Measurements from ENCODE around the gene KCNE2.
"Not testable (repeated sequence)": the region's sequence is repeated elsewhere in the genome, so short reads cannot be mapped to it uniquely, and the experiment has no call there.

The KCNE2 gene

DNA sequence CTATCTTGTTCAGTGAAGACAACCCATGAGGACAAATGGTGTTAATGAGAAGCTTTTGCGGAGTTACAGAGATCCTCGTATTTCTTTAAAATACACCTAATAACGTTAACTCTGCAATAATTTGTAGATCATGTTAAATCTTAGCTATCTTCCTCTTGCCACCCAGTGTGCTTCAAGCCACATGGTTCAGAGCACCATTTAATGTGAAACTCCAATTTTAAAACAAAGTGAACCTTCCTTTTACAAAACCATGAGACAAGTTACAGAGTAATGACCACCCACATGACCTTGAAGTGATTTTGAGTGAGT lies 1.7 kb upstream of the KCNE2 start:
- DNase-seq (ENCODE audit: insufficient read length, low spot score), result no peak
- no peak for FAIRE-seq
- TF ChIP-seq, protein P1, sequence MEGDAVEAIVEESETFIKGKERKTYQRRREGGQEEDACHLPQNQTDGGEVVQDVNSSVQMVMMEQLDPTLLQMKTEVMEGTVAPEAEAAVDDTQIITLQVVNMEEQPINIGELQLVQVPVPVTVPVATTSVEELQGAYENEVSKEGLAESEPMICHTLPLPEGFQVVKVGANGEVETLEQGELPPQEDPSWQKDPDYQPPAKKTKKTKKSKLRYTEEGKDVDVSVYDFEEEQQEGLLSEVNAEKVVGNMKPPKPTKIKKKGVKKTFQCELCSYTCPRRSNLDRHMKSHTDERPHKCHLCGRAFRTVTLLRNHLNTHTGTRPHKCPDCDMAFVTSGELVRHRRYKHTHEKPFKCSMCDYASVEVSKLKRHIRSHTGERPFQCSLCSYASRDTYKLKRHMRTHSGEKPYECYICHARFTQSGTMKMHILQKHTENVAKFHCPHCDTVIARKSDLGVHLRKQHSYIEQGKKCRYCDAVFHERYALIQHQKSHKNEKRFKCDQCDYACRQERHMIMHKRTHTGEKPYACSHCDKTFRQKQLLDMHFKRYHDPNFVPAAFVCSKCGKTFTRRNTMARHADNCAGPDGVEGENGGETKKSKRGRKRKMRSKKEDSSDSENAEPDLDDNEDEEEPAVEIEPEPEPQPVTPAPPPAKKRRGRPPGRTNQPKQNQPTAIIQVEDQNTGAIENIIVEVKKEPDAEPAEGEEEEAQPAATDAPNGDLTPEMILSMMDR (IDR thresholded peaks at IDR 0.05; ENCODE audit: insufficient read depth, missing control alignments), result no peak

DNA sequence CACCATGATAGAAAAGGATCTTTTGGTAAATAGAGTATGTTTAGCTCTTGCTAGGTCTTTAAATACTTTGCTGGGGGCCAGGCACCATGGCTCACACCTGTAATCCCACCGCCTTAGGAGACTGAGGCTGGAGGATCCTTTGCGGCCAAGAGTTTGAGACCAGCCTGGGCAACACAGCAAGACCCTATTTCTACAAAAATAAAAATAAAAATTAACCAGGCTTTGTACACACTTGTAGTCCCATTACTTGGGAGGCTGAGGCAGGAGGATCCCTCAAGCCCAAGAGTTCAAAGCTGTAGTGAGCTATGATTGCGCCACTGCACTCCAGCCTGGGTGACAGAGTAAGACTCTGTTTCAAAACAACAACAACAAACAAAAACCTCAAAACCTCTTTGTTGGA lies 1.1 kb upstream of the KCNE2 start:
- TF ChIP-seq, protein P1 (IDR thresholded peaks at IDR 0.05; ENCODE audit: insufficient read depth, missing control alignments), result no peak
- no peak for FAIRE-seq
- DNase-seq (ENCODE audit: insufficient read length, low spot score), result no peak

DNA sequence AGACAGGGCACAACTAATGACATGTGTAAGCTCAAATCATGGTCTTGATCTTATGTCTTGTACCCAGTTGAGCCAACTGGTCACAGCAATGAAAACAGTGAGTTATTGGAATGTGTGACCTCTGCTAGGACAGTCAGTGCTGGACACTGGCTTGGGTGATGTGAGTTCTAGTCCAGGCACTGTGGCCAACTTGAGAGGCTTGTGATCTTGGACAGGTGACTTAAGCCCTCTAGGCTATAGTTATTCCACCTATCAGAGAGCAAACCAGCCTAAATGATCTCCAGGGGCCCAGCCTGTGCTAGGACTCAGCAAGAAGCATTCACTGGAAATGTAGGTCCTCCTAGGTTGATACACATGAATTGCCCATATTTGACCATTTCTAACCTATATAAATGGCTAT lies 1.1 kb downstream of the KCNE2 start:
- no peak for FAIRE-seq
- DNase-seq (ENCODE audit: insufficient read length, low spot score), result no peak
- TF ChIP-seq, protein P1 (IDR thresholded peaks at IDR 0.05; ENCODE audit: insufficient read depth, missing control alignments), result no peak

DNA sequence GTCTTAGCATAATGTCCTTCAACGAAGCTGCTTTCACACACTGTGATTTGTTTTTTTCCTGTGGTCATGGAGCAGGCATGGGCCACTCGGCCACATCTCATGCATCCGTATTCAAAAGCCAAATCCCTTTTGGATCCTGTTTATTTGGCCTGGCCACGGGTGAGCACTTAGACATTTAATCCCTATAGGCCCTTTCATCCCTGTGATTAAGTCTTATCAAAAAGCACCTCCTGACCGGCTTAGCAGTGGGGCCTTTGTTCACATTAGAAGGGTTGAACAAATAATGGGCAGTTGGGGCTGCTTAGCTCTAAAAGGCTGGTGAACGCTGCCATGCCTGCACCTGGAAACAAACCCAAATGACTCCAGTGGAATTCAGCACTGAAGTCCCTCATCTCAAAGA lies 2.0 kb downstream of the KCNE2 start:
- DNase-seq (ENCODE audit: insufficient read length, low spot score), result no peak

DNA sequence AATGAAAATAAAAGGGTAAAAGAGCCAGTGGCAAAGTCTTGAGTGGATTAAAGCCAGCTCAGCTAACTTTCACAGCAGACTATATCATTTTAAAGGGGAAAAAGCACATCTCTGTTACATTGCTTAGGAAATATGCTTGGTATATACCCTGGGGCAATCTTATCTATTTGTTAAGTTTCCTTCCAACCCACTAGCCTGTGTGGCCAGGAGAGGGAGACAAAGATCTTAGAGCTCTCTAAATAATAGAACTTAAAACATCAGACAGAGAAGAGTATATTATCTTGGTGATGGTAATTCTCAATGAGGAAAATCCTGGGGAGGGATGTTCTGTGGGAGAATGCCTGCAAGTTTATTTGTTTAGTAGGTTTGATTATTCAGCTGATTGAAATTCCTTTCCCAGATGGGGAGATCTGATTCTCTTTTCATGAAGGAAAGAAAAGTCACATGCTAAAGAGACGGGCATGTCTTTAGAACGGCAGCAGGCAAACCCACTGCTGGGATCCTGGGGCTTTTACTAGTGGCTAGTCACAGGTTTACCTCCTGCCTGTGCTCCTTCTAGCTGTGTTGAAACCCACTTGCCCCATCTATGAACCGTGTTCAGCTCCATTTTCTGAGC lies 3.6 kb downstream of the KCNE2 start:
- FAIRE-seq (no peak), DNase-seq (ENCODE audit: insufficient read length, low spot score) (no peak)
- TF ChIP-seq, protein P1 (IDR thresholded peaks at IDR 0.05; ENCODE audit: insufficient read depth, missing control alignments), result peak; percentile 66

More for the DNA sequence above, 2.0 kb downstream of the KCNE2 start:
- TF ChIP-seq, protein P1 (IDR thresholded peaks at IDR 0.05; ENCODE audit: insufficient read depth, missing control alignments), result no peak
- no peak for FAIRE-seq

DNA sequence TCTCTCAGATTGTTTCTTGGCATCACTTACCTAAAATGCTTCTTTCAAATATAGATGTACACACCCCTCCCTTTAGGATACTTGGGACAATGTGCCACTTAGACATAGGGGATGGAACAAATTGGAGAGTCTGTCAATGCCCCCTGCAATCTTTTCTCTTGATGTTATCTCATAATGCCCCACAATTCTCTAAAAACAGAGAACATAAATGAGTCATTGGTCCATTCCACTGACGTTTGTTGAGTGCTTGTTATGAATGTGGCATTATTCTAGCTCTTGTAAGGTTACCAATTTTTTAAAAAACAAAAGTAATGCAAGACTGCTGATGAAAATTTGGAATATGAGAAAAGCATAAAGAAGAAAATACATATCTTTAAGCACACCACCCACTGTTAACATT lies 5.9 kb downstream of the KCNE2 start:
- TF ChIP-seq, protein P1 (IDR thresholded peaks at IDR 0.05; ENCODE audit: insufficient read depth, missing control alignments), result no peak
- no peak for FAIRE-seq
- DNase-seq (ENCODE audit: insufficient read length, low spot score), result no peak

DNA sequence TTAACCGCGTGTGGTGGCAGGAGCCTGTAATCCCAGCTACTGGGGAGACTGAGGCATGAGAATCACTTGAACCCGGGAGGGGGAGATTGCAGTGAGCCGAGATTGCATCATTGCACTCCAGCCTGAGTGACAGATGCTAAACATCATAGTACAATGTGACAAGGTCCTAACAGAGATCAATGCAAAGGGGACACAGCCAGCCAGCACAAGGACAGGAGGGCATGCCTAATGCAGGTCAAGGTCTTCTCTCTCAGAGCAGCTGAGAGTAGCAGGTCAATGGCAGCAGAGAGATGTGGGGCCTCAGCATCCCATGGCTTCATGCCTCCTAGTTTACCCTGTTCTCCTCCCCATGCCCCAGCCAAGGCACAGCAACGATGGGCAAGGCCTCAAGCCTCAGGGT lies 8.5 kb downstream of the KCNE2 start:
- TF ChIP-seq, protein P1 (IDR thresholded peaks at IDR 0.05; ENCODE audit: insufficient read depth, missing control alignments), result no peak
- FAIRE-seq (no peak), DNase-seq (ENCODE audit: insufficient read length, low spot score) (no peak)

DNA sequence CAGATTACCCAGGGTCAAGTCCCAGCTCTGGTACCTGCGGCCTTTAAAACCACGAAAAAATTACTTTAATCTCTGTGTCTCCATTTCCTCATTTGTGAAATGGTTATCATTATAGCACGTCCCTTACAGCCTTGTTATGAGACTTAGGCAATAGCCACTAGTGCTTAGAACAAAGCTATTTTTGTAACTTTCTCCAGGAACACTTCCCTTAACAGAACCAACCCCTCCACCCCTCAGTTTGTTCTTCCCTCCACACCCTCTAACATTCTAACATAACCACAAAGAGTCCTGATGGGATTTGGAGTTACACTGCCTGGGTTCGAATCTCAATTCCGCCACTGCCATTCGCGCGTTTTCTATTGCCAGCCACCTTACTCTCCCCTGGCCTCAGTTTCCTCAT lies 10.7 kb downstream of the KCNE2 start:
- FAIRE-seq; DNase-seq (ENCODE audit: insufficient read length, low spot score): not testable (repeated sequence)

DNA sequence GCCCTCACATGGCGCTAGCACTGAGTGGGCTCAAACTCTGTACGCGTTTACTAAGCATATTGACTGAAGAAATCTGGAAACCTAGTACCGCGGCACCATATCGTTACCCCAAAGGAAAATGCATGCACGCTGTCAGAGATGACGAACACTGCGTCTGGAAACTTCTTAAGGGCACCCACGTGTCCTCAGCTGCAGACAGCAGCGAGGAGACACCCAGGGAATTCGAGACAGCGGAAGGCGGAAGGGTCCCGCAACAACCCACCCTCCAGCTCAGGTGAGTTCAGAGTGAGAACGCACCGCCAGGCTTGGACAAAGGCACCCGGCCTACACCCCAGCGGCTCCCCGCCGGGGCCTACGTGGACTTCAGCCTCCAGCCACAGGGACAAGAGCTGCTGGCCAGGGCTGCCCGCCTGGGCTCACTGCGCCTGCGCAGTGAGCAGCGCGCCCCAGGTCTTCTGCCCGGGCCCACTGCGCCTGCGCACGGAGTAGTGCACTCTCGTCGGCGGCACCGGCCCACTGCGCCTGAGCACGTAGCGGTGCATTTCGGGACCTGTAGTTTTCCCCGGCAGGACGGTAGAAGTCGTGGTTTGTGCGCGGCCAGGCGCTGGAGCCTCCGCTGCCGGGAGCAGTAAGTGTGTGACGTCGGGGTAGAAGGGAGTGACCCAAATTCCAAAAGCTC lies 11.3 kb downstream of the KCNE2 start, which contains the start of gene SMIM11:
TSS of gene SMIM11 (plus strand) at position 568 of the 679 bp plus-strand sequence. CDS start 3,998 bp downstream, outside the sequence.
- FAIRE-seq; DNase-seq (ENCODE audit: insufficient read length, low spot score): not testable (repeated sequence)

DNA sequence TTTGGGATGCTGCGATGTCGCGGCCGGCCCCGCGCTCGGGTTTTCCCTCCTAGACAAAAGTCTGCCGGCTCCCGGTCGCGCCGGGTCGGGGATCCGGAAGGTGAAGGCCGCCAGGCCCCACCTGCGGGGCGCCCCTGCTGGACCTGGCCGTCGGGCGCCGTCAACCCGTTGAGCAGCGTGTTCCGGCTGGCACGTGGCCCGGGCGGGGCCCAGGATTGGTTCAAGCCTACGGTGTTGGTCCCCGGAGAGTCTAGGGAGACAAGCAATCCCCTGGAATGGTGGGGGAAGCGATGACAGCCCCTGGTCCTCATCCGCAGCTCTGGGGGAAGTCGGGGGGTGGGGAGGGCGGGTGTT lies 11.8 kb downstream of the KCNE2 start:
- not testable (repeated sequence) for DNase-seq (ENCODE audit: insufficient read length, low spot score); FAIRE-seq

DNA sequence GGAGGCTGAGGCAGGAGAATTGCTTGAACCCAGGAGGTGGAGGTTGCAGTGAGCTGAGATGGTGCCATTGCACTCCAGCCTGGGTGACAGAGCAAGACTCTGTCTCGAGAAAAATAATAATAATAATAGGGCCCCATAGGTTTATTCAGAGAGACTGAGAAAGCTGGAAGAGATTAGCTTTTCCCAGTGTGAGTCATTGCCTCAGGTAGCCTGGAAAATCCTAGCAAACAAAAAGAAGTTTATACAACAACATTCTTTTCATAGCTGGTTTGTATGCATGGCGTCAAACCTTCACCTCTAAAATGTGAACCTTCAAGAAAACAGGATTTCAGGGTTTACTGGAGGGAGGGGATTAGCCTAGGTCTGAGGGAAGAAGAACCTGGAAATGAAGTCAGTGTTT lies 19.3 kb downstream of the KCNE2 start:
- not testable (repeated sequence) for DNase-seq (ENCODE audit: insufficient read length, low spot score); FAIRE-seq
